NCI-H1048 (cell line): Measurements from ENCODE around the gene TCOF1.

Source experiments
- DNase-seq: peaks from one replicate; lab custom pipeline; 2025; lab: John Stamatoyannopoulos, UW

Gene TCOF1

DNA sequence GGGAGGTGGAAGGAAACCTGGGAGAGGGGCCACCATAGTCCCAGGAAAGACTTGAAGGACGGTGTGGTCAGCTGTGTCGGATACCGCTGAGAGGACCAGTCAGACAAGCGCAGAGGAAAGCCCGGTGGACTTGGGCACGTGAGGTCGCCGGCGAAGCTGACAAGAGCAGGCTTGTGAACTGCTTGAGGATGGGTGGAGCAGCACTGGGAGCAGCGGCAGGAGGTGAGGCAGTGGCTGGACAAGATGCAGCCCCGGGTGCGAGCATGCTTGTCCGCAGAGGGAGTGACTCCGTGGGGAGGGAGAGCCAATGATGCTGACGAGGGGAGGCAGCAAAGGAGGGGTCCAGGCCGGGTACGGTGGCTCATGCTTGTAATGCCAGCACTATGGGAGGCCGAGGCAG, 73.6 kb downstream of the TCOF1 start:
- no peak for DNase-seq

DNA sequence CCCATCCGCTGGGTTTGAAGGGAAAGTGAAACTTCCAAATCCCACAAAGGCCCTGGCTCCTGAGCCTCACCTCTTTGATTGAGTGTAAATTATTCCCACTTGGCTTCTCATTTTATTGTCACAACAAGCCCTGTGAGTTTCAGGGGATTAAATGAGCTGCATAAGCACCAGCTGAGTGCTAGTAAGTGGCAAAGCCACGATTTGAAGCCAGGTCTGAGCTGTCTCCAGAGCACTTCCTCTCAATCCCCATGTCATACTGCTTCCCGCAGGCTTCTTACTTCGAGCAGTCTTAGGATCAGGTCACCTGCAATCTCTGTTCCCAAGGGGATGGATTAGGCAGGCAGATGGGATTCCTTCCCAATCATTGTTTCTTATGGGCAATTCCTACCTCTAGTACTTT, 74.1 kb downstream of the TCOF1 start:
- DNase-seq = no peak

DNA sequence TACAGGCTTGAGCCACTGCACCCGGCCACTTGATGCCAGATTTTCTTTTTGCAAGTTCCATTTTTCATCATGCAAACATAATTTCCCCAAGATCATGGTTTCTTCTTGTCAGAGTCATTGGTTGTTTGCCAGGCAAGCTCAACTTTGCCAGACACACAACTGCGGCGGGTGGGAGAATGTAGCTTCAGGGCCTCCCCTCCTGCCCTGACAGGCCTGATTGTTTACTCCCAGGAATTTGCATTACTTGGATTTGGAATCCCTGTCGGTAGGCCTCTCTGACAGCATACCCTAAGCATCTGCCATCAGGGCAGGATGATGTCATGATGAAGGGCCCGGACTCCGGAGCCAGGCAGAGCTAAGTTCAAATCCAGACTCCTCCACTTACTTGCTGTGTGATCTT, 77.0 kb downstream of the TCOF1 start:
- DNase-seq = no peak

DNA sequence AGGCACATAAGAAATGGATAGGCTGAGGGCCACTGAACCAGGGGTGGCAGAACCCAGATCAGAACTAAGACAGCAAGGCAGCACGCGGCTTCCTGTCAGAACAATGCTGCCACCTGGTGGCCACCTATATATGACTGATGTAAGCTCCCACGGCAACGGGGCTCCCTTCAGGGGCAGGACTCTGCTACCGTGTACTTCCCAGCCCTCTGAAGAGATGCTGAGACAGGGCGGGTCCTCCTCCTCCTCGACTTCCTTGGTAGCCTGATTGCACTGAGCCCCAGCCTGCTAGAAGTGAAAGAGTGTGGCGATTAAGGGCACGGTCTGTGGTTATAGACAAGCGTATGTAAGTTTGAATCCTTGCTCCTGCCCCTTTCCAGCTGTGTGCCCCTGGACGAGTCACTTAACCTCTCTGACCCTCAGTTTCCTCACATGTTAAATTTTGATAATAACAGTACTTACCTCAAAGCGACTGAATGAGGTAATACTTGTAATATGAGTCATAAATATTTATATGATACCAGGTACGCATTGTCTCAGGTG, 78.7 kb downstream of the TCOF1 start:
- peak; percentile 61 for DNase-seq

DNA sequence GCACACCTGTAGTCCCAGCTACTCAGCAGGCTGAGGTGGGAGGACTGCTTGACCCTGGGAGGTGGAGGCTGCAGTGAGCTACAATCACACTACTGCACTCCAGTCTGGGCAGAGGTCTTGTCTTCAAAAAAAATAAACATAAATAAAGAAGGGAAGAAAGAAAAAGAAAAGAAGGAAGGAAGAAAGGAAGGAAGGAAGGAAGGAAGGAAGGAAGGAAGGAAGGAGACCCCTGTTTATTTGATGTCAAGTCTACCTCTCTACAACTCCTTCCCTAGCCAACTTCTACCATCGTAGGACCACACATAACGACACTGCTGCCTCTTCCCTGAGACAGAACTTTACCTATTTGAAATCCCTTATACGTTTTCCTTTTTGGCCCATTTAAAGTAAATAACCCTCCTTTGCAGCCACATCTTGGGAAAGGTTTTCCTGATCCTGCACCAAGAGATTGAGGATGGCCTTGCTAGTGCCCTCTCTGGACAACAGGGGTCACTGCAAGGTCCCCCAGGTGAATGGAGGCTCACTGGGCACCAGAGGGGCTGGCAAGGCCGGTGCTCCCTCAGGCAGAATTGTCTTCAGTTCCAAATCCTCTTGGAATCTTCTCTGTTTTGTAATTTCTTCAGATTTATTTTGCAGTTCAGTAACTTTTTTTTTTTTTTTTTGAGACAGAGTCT, 81.5 kb downstream of the TCOF1 start:
- no peak for DNase-seq

DNA sequence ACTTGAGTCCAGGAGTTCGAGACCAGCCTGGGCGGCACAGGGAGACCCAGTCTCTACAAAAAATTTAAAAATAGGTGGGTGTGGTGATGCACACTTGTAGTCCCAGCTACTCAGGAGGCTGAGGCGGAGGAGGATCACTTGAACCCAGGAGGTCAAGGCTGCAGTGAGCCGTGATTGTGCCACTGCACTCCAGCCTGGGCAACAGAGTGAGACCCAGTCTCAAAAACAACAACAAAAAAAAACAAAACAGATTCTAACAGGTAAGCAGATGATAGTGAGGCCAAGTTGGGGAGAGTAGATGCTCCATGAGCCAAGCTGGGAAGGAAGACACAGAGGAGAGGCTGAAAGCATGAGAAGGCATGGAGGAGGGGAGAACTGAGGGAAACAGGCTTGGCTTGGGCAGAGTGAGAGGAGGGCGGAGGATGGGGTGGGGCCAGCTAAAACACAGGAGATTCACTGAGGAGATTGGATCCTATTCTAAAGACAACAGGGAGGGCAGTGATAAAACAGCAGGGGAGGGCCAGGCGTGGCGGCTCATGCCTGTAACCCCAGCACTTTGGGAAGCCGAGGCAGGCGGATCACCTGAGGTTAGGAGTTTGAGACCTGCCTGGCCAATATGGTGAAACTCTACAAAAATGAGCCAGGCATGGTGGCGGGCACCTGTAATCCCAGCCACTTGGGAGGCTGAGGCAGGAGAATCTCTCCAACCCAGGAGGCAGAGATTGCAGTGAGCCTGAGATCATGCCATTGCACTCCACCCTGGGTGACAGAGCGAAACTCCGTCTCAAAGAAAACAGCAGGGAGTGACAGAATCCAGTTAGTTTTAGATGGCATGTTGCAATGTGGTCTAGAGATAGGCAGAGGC, 83.7 kb downstream of the TCOF1 start:
- no peak for DNase-seq

DNA sequence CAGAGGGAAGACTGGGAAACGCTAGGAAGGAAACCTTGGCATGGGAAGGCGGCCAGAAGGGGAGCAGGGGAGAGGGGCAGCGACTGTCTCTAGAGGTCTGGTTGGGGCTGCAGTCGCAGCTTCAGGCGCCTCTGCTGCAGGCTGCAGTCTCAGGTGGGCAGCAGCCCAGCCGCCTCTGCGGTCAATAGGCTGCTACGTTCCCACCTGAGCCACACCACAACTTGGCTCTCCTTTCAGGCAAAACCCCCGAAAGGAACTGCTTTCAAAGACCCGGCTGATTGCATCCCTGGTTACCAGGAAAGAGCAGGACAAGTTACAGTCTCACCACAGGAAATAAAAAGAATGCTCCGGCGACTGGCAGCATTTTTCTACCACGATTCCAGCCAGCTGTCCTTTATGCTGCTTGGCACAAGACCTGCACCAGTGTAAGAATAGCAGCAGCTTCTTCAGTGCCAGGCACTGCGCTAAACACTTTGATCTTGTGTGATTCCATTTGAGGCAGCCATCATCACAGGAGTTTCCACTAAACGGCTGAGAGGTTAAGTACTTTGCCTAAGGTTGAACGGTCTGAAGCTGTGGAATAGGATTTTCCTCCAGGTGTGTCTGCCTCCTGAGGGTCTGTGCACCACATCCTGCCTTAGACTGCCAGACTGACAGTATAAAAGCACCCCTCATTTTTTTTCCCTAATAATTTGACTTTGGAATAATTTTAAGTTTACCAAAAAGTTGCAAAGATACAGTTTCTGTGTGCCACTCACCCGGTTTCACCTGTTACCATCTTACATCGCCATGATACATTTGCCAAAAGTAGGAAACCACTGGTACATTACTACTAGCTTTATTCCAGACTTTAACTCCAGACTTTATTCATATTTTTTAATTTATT, 84.6 kb downstream of the TCOF1 start:
- DNase-seq = no peak

DNA sequence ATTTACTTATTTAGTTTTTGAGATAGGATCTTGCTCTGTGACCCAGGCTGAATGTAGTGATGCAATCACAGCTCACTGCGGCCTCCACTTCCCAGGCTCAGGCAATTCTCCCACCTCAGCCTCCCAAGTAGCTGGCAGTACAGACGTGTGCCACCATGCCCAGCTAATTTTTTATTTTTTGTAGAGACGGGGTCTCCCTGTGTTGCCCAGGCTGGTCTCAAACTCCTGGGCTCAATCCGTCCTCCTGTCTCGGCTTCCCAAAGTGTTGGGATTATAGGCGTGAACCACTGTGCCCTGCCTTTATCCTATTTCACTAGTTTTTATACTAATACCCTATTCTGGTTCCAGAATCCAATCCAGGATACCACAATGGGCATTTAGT, 85.2 kb downstream of the TCOF1 start:
- no peak for DNase-seq

DNA sequence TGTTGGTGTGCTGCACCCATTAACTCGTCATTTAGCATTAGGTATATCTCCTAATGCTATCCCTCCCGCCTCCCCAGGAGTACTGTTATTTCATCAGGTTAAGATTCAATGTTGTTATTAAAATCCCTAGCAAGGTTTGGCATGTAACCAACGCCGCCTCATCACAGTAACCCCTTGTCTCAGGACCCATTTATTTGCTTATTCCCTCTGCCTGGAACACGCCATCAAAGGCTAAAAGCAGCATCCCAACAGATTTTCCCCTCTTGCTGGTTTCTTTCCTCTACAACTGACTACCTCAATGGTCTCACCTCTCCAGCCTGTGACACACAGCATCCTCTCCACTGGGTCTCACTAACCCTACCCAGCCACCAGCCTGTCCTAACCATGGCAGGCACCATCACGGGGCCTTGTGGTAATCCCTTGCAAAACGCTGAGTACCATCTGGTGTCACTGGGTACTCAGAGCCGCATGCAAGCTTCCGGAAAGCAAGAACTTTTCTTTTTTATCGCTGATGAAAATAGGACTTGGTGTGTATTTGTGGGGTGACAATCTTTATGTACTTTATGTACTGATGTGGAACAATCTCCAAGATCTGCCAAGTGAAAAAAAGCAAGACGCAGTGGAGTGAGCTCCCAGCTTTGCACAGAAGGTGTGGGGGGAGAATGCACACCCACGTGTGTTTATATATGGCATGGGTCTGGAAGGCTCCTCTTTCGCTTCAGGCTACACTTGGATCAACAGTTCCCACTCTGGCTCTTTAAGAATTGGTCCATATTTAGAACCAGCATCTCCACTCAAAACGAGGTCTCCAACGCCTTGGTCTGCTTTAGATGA, 86.0 kb downstream of the TCOF1 start:
- DNase-seq = no peak

DNA sequence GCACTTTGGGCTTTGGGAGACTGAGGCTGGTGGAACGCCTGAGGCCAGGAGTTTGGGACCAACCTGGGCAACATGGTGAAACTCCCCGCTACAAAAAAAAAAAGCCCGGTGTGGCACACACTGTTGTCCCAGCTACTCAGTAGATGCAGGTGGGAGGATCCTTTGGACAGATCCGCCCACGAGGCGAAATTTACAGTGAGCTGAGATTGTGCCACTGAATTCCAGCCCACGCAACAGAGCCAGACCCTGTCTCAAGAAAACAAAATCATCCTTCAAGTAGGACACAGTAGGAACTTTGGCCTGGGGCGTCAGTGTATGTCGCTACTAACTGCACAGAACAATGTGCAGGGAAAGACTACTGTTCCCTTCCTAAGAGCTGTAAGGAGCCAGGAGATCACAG, 87.3 kb downstream of the TCOF1 start:
- DNase-seq = no peak

DNA sequence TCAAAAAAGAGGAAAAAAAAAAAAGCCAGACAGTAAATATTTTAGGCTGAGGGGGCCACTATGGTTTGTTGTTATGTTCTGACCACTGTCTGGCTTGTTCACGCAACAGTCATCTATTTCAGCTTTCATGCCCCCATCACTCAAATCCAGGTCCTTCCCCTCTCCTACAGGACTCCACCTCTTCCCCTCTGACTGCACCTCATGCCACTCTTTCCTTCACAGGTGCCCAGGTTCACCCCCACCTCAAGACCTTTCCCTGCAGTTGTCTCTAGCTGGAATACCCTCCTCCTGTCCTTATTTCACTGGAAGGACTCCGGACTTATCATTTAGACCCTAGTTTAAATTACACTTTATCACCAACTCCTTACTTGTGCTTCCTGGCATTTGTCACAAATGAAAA, 88.6 kb downstream of the TCOF1 start:
- no peak for DNase-seq

DNA sequence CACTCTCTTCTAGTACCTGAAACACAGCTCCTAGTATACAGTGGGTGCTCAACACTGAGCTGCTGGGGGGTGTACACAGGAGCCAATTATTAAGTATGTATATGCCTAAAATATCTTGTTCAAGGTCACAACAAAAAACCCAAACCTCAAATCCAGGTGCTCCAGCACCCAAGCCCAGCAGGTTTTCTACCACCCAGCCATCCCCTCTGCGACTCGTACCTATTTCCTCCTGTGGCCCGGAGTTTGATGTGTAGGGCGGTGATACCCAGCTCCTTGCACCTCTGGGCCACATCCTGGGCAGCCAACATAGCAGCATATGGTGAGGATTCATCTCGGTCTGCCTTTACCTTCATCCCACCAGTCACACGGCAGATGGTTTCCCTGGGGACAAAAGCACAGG, 89.1 kb downstream of the TCOF1 start:
- DNase-seq = no peak

DNA sequence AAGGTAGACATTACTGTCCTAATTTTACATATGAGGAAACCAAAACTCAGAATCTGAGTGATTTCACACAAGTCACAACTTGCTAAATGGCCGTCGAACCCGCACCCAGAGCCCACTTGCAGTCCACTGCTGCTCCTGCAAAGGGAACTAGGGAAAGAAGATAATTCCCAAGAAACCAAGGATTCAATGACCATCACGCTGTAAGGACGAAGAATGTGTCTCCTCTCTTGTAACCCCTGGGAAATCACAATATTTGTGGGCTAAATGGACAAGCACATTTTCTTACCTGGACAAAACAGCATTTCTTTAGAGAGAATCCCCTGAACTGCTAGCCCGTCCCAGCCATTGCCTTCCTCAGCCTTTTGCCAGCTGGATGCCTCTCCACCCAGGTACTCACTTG, 89.7 kb downstream of the TCOF1 start:
- no peak for DNase-seq

DNA sequence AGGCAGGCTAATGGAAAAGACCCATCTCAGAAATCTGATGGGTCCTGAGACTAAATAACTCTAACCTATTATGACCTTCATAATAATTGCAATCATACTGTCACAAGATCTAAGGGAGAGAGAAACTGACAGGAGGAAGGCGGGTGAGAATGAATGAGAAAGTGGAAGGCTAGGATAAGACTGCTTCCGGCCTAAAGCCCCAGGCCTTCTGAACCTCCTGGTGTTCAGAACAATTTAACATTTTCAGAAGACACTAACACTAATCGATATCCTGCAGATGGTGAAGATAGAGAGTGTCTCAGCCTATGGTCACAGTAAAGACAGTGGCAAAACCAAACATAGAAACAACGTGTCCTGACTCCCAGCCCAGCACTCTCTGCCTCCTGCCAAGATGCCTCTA, 90.8 kb downstream of the TCOF1 start:
- DNase-seq = no peak

DNA sequence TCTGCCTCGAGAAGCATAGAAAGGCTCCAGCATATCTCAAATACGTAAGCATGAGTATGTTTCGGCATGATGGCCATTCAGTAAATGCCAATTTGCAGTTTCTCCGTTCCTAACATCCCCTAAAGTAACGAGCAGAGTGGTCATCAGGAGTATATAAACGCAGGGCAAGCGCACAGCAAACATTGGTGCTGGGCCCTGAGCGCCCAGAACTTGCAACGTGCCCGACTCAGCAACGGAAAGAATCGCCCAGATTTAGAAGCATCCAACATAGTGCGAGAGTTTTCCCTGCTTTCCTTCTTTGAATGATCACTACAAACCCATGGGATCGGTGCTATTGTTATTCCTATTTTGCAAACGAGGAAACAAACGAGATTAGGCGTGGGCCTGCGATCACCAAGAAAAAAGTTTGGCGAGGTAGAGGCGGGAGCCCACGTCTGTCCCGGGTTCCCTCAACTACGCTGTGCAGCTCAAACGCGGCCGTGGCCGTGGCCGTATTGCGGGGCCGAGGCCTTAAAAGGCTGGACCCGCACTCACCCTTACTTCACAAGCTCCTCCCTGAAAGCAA, 91.5 kb downstream of the TCOF1 start:
- DNase-seq = no peak
